Cardiac septum (tissue), 1 donor: Measurements from ENCODE around the gene FGD5. TPM values are rescaled to one million over a fixed set of nuclear protein-coding genes. Genes with fewer than 3 reads are reported as not detected.
A peak's percentile ranks its signal among the peaks of the same experiment; 100 is the strongest.

Source experiments
- DNase-seq: peaks from one replicate; pipeline ENCODE4 v3.0.0-alpha.2; 2020; ENCODE audit warnings: low spot score
- intact Hi-C: fragments of 100-400 bp; cut with DNase I; formaldehyde crosslinking; loops from one replicate; pipeline ENCODE4 v1.14.0; 2022
- total RNA-seq: library from RNA; stranded (reverse); fragmentation: NEBNext Ultra II Directional; extraction: Animal tissue kit (Norgen Biotek cat#: 25700); gene quantifications from one replicate; pipeline ENCODE4 v1.2.1, GENCODE V29; 2021
- donor health status: DM: no; HTN: no; CAD: no.

Gene FGD5
- total RNA-seq, 1 donor from 2014 or later: 15.6 TPM

- intact Hi-C loops: no loop called here
- no peak for DNase-seq
Observed at GRCh38 chr3:14913071-14913925, 94.5 kb downstream of the FGD5 start.

GRCh38 chr3:14913926-14914778 is 95.4 kb downstream of the FGD5 start:
- intact Hi-C loops: no loop called here
- DNase-seq: no peak

GRCh38 chr3:14914779-14915117 is 96.0 kb downstream of the FGD5 start:
- no peak for DNase-seq
- intact Hi-C loops: no loop called here

- no peak for DNase-seq
- intact Hi-C loops: no loop called here
Observed at GRCh38 chr3:14915636-14916222, 97.0 kb downstream of the FGD5 start.

- intact Hi-C loops: no loop called here
- DNase-seq: no peak
Observed at GRCh38 chr3:14918356-14918860, 99.6 kb downstream of the FGD5 start.

GRCh38 chr3:14920536-14920935 is 101.8 kb downstream of the FGD5 start:
- intact Hi-C loops: loop anchor here (2.0 kb wide), 1 partner anchor 130 kb away; no protein-coding TSS in a partner anchor
- no peak for DNase-seq

GRCh38 chr3:14921034-14921616 is 102.4 kb downstream of the FGD5 start:
- DNase-seq: peak; percentile 94

GRCh38 chr3:14921811-14922705 is 103.3 kb downstream of the FGD5 start:
- intact Hi-C loops: loop anchor here (1.0 to 2.0 kb wide), 2 partner anchors 131 to 248 kb away; no protein-coding TSS in a partner anchor
- DNase-seq: no peak

More at GRCh38 chr3:14921034-14921616, 102.4 kb downstream of the FGD5 start:
- intact Hi-C loops: loop anchor here (1.0 to 2.0 kb wide), 2 partner anchors 130 to 247 kb away; no protein-coding TSS in a partner anchor

GRCh38 chr3:14922863-14923262 is 104.1 kb downstream of the FGD5 start:
- DNase-seq: no peak
- intact Hi-C loops: no loop called here

- intact Hi-C loops: no loop called here
- no peak for DNase-seq
Observed at GRCh38 chr3:14923476-14923875, 104.7 kb downstream of the FGD5 start.

GRCh38 chr3:14925729-14926591 is 107.2 kb downstream of the FGD5 start:
- intact Hi-C loops: loop anchor here (5.0 kb wide), 1 partner anchor 116 kb away; no protein-coding TSS in a partner anchor
- DNase-seq: no peak

- intact Hi-C loops: loop anchor here (5.0 kb wide), 1 partner anchor 116 kb away; no protein-coding TSS in a partner anchor
- no peak for DNase-seq
Observed at GRCh38 chr3:14926592-14926991, 107.8 kb downstream of the FGD5 start.

GRCh38 chr3:14927308-14927707 is 108.5 kb downstream of the FGD5 start:
- intact Hi-C loops: loop anchor here (5.0 kb wide), 1 partner anchor 115 kb away; no protein-coding TSS in a partner anchor
- no peak for DNase-seq

GRCh38 chr3:14929310-14930074 is 110.7 kb downstream of the FGD5 start:
- no peak for DNase-seq
- intact Hi-C loops: loop anchor here (5.0 kb wide), 1 partner anchor 113 kb away; no protein-coding TSS in a partner anchor

- intact Hi-C loops: no loop called here
- DNase-seq: no peak
Observed at GRCh38 chr3:14933820-14934425, 115.2 kb downstream of the FGD5 start.
